ENCODE results near the gene PGM1. TPM values are rescaled to one million over a fixed set of nuclear protein-coding genes. Genes with fewer than 3 reads are reported as not detected.

Gene PGM1
- total and polyA plus RNA-seq, 2 of the 4 experiments (the other 2 are of a cell fraction): 42.6 to 94.5 TPM

GRCh38 chr1:63643926-63644325, 50.7 kb downstream of the PGM1 start:
- no peak overlapping the region for H4K5ac ChIP-seq (ENCODE audit: low read depth, low read length)
- H3K56ac ChIP-seq (ENCODE audit: extremely low read depth, insufficient read depth, low read length): no peak overlapping the region
- H2AFZ ChIP-seq (replicated peaks; ENCODE audit: low read length, poor library complexity): no peak overlapping the region
- no peak overlapping the region for H3K4me3 ChIP-seq (ENCODE audit: insufficient read depth, low read depth, low read length)
- ATAC-seq (ENCODE audit: low read depth): no peak
- no peak overlapping the region for H2AK9ac ChIP-seq (replicated peaks; ENCODE audit: low read depth, low read length, poor library complexity)
- no peaks in the 10 kb centered on the region for H3K9me3 ChIP-seq (ENCODE audit: control insufficient read depth, insufficient read depth, low read length)
- no peak overlapping the region for H4K8ac ChIP-seq (ENCODE audit: low read depth in 2 of 2, low read length in 2 of 2)
- no peak overlapping the region for H3K9ac ChIP-seq (ENCODE audit: low read depth, low read length)
- H3K23ac ChIP-seq (ENCODE audit: low read depth, low read length): no peak overlapping the region
- no peak overlapping the region for H3K4me2 ChIP-seq (ENCODE audit: low read depth, low read length)
- in situ Hi-C loops (cut with MboI; ENCODE audit: low sequenced_read_pairs) (no loop called here), dilution Hi-C loops (cut with HindIII; ENCODE audit: low sequenced_read_pairs, unreplicated experiment) (no loop called here), intact Hi-C loops (cut with micrococcal nuclease) (no loop called here)
- no peak overlapping the region for H2BK15ac ChIP-seq (ENCODE audit: low read depth, low read length)
- no peaks in the 10 kb centered on the region; the same call in 1 of the 2 replicates for H3K4me1 ChIP-seq (ENCODE audit: control insufficient read depth, insufficient read depth, low read length)
- BruUV-seq (replicated peaks): no TSS peak
- no peaks in the 10 kb centered on the region; the same call in 1 of the 2 replicates for H4K20me1 ChIP-seq (ENCODE audit: insufficient read depth, low read length)
- H2BK5ac ChIP-seq (ENCODE audit: low read depth, low read length, poor library complexity, severe bottlenecking): no peak overlapping the region
- no peak overlapping the region for H2BK120ac ChIP-seq (ENCODE audit: low read depth, low read length)
- H2AK5ac ChIP-seq (ENCODE audit: low read depth, low read length): no peak overlapping the region
- H2BK20ac ChIP-seq (ENCODE audit: low read depth, low read length): no peak overlapping the region
- no peaks in the 10 kb centered on the region for H3K27me3 ChIP-seq (ENCODE audit: control insufficient read depth, insufficient read depth, low read length)
- CTCF ChIA-PET: no interaction called here
- POLR2A ChIA-PET (ENCODE audit: unreplicated experiment): no interaction called here
- H3K4ac ChIP-seq (ENCODE audit: low read depth, low read length): no peak overlapping the region
- H3K27ac ChIP-seq (ENCODE audit: insufficient read depth, low read length): no peak overlapping the region
- H3K9me1 ChIP-seq (ENCODE audit: insufficient read depth, low read length): peaks cover 3% of the 10 kb centered on the region; the same call in 1 of the 2 replicates
- no peaks in the 10 kb centered on the region for H3K79me1 ChIP-seq (ENCODE audit: low read depth in 1 of 2, low read length in 2 of 2)
- TF ChIP-seq RCOR1 (IDR thresholded peaks at IDR 0.05; ENCODE audit: insufficient replicate concordance, low read length): no peak
- H3K14ac ChIP-seq (replicated peaks; ENCODE audit: low read depth, low read length): no peak overlapping the region
- DNase-seq: no peak
- whole genome bisulfite sequencing, 2 experiments (ENCODE audit: extremely low coverage in 2 of 2, insufficient read length in 1 of 2): no CpG with 5 or more reads among the region's 3 CpGs
- H3K36me3 ChIP-seq (ENCODE audit: control insufficient read depth, insufficient read depth, low read length): peaks cover 16% of the 10 kb centered on the region
- no peak overlapping the region for H3K18ac ChIP-seq (ENCODE audit: low read depth, low read length)
- H4K91ac ChIP-seq (ENCODE audit: insufficient read depth, low read depth, low read length): no peak overlapping the region

Data from IMR-90 (cell line).